SU-DHL-6 (cell line): ENCODE measurements around the gene PI4KA.

Source experiments
- H2AFZ ChIP-seq: fragments of 200-600 bp; sonication (generic); 2 replicates; pipeline ENCODE4 v1.6.1; 2014; ENCODE audit warnings: low read depth, mild to moderate bottlenecking, moderate library complexity, mixed read lengths, antibody characterized with exemption, low read length; ENCODE audit not compliant: severe bottlenecking
- H3F3A ChIP-seq: fragments of 200-600 bp; shearing (Covaris generic); 2 replicates; pipeline ENCODE4 v1.6.0; 2016; ENCODE audit warnings: antibody characterized with exemption, mild to moderate bottlenecking; ENCODE audit not compliant: insufficient read depth
- H3K27ac ChIP-seq: fragments of 200-600 bp; sonication (generic); 2 replicates; pipeline ENCODE4 v1.5.1; 2016; ENCODE audit warnings: low read depth, mild to moderate bottlenecking, low read length, moderate library complexity, mixed read lengths
- H3K27me3 ChIP-seq: fragments of 200-600 bp; sonication (generic), shearing (Covaris generic); 2 replicates; pipeline ENCODE4 v1.6.0; 2014; ENCODE audit warnings: mild to moderate bottlenecking, low read length
- H3K36me3 ChIP-seq: fragments of 200-600 bp; sonication (generic); 2 replicates; pipeline ENCODE4 v1.6.1; 2014; ENCODE audit warnings: mild to moderate bottlenecking, low read length, mixed read lengths
- H3K4me2 ChIP-seq: fragments of 300-600, 200-600 bp; shearing (Covaris generic), sonication (generic); 2 replicates; pipeline ENCODE4 v1.6.0; 2014; ENCODE audit warnings: low read length, low read depth, mild to moderate bottlenecking; ENCODE audit not compliant: poor library complexity, severe bottlenecking
- H3K4me3 ChIP-seq: fragments of 200-600 bp; sonication (generic); 2 replicates; pipeline ENCODE4 v1.5.1; 2014; ENCODE audit warnings: antibody characterized with exemption, low read length, mild to moderate bottlenecking, mixed read lengths; ENCODE audit not compliant: insufficient read depth, poor library complexity, severe bottlenecking
- H3K79me2 ChIP-seq: fragments of 200-600 bp; sonication (generic); 2 replicates; pipeline ENCODE4 v1.6.1; 2014; ENCODE audit warnings: mild to moderate bottlenecking, low read length, moderate library complexity; ENCODE audit not compliant: insufficient read depth
- H3K9ac ChIP-seq: fragments of 200-600 bp; sonication (generic); 2 replicates; pipeline ENCODE4 v1.7.0; 2014; ENCODE audit warnings: mild to moderate bottlenecking, low read length
- H3K9me2 ChIP-seq: fragments of 200-600 bp; sonication (generic); replicated peaks from 2 replicates; pipeline ENCODE4 v1.6.1; 2014; ENCODE audit warnings: low read length; ENCODE audit not compliant: insufficient read depth
- H3K9me3 ChIP-seq: fragments of 200-600 bp; sonication (generic); 2 replicates; pipeline ENCODE4 v1.6.1; 2014; ENCODE audit warnings: low read length, mixed read lengths; ENCODE audit not compliant: insufficient read depth
- H4K20me1 ChIP-seq: fragments of 200-600 bp; sonication (generic); 2 replicates; pipeline ENCODE4 v1.6.1; 2014; ENCODE audit warnings: low read depth, mild to moderate bottlenecking, antibody characterized with exemption, low read length, moderate library complexity, mixed read lengths
- CTCF ChIP-seq: fragments of 200-600 bp; sonication (generic); IDR thresholded peaks from one replicate; pipeline ENCODE4 v1.5.1; 2017; ENCODE audit warnings: antibody characterized with exemption, mild to moderate bottlenecking, low read length, moderate library complexity; ENCODE audit not compliant: insufficient read depth, poor library complexity, severe bottlenecking
- EZH2phosphoT487 ChIP-seq: fragments of 200-600 bp; sonication (generic), shearing (Covaris generic); conservative IDR thresholded peaks from 2 replicates; pipeline ENCODE4 v1.6.1; 2018; ENCODE audit warnings: mild to moderate bottlenecking, antibody characterized with exemption, low read length, moderate library complexity, mixed read lengths

Gene PI4KA

GRCh38 chr22:20785415-20785814 lies 73.2 kb downstream of the PI4KA start:
- Histone ChIP-seq H3F3A (no peaks in the 10 kb centered on the region; the same call in 1 of the 2 replicates), H2AFZ (no peak overlapping the region), H3K4me2 (no peak overlapping the region), H3K9me3 (no peaks in the 10 kb centered on the region), H3K9me2 (no peaks in the 10 kb centered on the region), H4K20me1 (no peaks in the 10 kb centered on the region), H3K4me3 (no peak overlapping the region), H3K9ac (no peak overlapping the region), H3K36me3 (no peaks in the 10 kb centered on the region), H3K27me3 (no peaks in the 10 kb centered on the region), H3K79me2 (no peaks in the 10 kb centered on the region), H3K27ac (no peak overlapping the region)
- TF ChIP-seq EZH2phosphoT487 (no peak), CTCF (no peak)

GRCh38 chr22:20783844-20784723 lies 74.5 kb downstream of the PI4KA start:
- Histone ChIP-seq H3K4me3 (no peak overlapping the region), H3K36me3 (no peaks in the 10 kb centered on the region), H3K9ac (no peak overlapping the region), H3K27ac (no peak overlapping the region), H3K9me2 (no peaks in the 10 kb centered on the region), H3K79me2 (no peaks in the 10 kb centered on the region), H4K20me1 (no peaks in the 10 kb centered on the region), H3K4me2 (no peak overlapping the region), H2AFZ (no peak overlapping the region), H3K9me3 (no peaks in the 10 kb centered on the region), H3K27me3 (no peaks in the 10 kb centered on the region), H3F3A (no peaks in the 10 kb centered on the region; the same call in 1 of the 2 replicates)
- peak; percentile 42 for TF ChIP-seq CTCF
- TF ChIP-seq EZH2phosphoT487: no peak

GRCh38 chr22:20783300-20783673 lies 75.3 kb downstream of the PI4KA start:
- H3K4me3 ChIP-seq: no peak overlapping the region

More at GRCh38 chr22:20783300-20783673, 75.3 kb downstream of the PI4KA start:
- Histone ChIP-seq H3K9ac (no peak overlapping the region), H3K79me2 (no peaks in the 10 kb centered on the region), H4K20me1 (no peaks in the 10 kb centered on the region), H2AFZ (no peak overlapping the region), H3K27me3 (no peaks in the 10 kb centered on the region), H3K36me3 (no peaks in the 10 kb centered on the region), H3K27ac (no peak overlapping the region), H3K9me3 (no peaks in the 10 kb centered on the region), H3K4me2 (no peak overlapping the region), H3K9me2 (no peaks in the 10 kb centered on the region), H3F3A (no peaks in the 10 kb centered on the region; the same call in 1 of the 2 replicates)
- TF ChIP-seq CTCF (no peak), EZH2phosphoT487 (no peak)
